ENCODE measurements around the gene CRYBG3.
"Not testable (repeated sequence)": the region's sequence is repeated elsewhere in the genome, so short reads cannot be mapped to it uniquely, and the experiment has no call there.

Gene CRYBG3

GRCh38 chr3:97821774-97822358 lies at the start of gene CRYBG3:
CRYBG3 (plus strand) TSS chr3:97822011; CDS start chr3:97822207, 196 bp downstream.
- peak; percentile 82 for DNase-seq

GRCh38 chr3:97772926-97773325 lies 48.9 kb upstream of the CRYBG3 start:
- DNase-seq = no peak

- DNase-seq = no peak
Measured at GRCh38 chr3:97778152-97778551, 43.7 kb upstream of the CRYBG3 start.

- DNase-seq = no peak
Measured at GRCh38 chr3:97793420-97794019, 28.3 kb upstream of the CRYBG3 start.

DNA sequence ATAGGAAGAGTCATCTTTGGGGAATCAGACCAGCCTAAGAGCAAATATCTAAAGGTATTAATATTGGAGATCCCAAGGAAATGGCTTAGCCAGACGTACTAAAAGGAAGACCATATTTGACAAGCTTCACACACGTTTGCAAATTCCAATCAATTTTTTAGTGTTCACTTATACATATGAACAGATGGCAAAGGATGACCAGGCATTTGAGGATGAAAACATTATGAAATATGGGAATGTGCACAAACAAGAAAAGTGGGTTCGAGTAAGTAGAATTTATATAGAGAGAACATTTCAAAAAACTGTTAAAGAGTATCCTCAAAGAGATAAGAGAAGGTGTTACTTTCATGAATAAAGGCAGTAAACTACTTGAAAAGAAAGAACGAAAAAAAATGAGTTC lies 25.9 kb upstream of the CRYBG3 start:
- DNase-seq = no peak

GRCh38 chr3:97804471-97804870 lies 17.3 kb upstream of the CRYBG3 start:
- DNase-seq = no peak

DNA sequence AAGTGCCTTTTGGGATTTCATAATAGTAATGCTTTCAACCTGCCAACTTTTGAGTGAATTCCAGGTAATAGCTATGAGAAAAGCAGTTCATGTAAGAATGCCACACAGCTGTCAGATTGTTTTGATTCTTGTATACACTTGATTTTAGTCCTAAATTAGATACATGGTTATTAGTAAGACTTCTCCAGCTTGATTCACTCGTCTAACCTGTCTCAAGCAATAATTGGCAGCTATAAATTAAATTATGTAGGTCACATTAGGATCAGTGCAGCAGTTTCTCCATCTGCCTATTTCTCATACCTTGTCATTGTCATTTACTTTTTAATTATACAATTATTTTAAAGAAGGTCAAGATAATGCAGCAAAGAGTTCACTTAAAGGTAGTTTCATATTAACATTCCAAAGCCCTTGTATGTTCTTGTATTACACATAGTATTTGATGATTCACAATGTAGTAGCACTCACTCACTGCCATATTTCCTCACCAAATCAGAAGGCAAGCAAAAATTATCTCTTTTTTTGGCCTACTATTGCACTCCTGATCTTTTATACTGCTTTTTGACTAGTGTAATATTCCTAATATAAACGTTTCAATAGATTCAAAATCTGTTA lies 10.9 kb upstream of the CRYBG3 start:
- no peak for DNase-seq

DNA sequence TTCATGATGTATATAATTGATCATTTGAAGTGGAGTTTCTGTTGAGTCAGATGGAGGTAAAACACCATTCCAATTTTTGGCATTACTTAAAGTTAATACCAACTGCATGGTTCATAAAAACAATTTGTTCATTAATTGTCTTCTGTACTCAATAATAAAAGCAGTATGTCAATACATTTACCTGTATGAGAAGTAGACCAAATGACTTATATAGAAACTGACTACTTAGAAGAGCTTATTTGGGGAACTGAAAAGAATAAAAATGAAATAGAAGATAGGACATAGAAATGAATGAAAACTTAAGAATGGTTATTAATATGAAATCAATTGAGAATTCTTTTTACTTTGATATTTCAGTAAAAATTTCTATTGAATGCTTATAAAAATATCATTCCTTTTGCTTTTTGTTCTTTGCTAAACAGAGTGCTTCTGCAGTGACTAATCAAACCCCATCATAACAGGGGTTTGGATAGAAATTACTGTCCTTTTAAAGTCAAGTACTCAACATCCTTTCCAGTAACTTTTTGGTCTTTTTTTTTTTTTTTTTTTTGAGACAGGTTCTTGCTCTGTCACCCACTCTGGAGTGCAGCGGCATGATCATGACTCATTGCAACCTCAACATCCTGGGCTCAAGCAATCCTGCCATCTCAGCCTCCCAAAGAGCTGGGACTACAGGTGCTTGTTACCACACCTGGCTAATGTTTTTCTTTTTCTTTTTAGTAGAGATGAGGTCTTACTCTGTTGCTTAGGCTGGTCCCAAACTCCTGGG lies 6.5 kb upstream of the CRYBG3 start:
- DNase-seq = peak; percentile 9

DNA sequence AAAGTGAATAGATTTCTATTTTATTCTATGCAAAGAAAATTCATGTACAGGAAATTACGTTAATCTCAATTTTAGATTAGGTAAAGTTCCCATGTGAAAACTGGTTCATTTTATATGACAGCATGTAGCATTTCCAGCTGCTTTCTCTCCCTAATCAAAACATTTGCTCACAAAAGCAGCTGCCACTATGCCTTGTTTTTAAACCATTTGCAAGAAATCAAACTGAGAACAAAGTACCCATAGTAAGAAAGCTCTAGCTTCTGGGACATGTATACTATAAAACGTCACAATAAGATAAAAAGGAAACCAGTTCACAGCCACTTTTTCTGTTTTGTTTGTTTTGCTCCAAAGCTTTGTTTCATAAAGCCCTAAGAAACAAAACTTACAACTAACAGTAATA lies 5.0 kb upstream of the CRYBG3 start:
- DNase-seq = no peak

- no peak for DNase-seq
Measured at GRCh38 chr3:97817965-97818364, 3.8 kb upstream of the CRYBG3 start.

- no peak for DNase-seq
Measured at GRCh38 chr3:97820780-97821179, 1.0 kb upstream of the CRYBG3 start.

DNA sequence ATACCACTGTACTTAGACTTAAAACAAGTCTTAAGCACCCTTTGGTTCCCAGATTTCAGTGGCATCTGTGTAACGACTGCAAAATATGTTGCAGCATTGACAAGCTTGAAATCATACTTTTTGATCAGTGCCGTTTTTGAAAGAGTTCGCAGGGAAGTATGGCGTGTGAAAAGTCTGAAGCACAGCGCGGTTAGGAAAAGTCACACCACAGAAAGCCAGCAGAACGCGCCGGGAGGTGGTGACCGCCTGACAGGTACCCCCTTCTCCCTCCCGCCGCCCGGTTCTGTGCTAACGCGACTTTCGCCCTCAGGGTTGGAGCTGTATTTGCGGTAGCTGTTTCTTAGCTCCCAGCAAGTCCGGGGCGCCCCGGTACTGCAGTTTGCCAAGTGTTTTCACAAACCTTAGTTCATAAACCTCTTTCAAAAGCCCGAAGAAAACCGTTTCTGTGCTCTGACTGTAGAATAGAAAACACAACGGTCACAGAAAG lies 481 bp upstream of the CRYBG3 start:
- DNase-seq = peak; percentile 36

GRCh38 chr3:97822359-97822775 lies 556 bp downstream of the CRYBG3 start:
- DNase-seq = peak; percentile 18

DNA sequence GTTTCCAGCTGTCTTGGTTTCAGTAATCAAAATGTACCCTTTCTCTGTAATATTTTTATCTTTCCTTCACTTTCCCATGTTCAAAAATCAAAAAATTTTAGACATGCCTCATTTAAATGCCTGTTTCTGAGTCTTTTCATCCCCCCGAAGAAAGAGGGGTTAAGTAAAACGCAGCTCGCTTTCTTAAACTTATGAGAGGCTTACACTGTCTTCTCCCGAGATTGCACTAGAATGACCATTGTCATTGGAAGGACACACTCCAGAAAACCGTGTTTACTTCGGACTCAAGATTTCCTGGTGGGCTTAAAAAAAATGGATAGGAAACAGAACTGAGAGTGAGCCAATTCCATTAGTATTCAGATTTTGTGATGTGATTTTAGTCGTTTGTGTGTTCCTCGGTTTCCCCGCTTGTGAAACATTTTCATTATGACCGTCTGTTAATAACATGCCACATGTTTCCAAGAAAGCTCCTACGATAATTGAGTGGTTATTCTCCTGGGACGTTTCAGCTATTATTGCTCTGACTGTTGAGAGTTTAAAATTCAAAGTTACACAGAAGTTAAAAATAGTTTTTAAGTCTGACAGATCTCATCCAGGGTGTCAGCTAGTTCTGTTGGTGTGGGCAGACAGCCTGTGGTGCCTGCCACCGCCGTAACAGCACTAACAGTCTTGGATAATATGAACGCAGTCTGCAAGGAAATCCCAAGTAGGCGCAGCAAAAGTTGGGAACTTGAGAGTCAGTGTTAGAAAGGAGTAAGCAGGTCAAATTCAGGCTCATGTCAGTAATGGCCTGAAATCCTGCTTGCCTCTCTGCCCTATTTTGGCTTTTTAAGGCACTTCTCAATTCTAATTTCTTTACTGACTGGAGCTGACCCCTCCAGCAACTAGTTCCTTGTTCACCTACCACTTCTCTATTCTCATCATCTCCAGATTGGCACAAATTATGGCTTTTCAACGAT lies 1.5 kb downstream of the CRYBG3 start:
- no peak for DNase-seq

GRCh38 chr3:97825101-97825500 lies 3.3 kb downstream of the CRYBG3 start:
- no peak for DNase-seq

- DNase-seq = no peak
Measured at GRCh38 chr3:97827741-97828471, 6.1 kb downstream of the CRYBG3 start.

DNA sequence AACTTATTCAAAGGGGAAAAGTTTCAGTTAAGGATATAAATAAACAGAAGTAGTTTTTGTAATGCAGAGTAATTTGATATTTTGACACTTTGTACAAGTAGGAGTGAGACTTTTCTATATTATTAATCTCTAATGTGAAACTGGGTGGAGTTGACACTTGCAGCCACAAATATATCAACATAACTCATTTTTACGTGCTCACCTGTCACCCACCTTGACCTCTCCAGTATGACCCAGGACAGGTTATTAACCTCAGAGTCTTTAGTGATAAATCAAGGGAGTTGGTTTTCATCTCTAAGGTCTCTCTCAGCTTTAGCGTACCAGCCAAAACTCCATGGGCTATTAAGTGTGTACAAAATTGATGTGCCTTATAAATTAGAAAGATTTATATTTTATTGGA lies 7.4 kb downstream of the CRYBG3 start:
- no peak for DNase-seq

DNA sequence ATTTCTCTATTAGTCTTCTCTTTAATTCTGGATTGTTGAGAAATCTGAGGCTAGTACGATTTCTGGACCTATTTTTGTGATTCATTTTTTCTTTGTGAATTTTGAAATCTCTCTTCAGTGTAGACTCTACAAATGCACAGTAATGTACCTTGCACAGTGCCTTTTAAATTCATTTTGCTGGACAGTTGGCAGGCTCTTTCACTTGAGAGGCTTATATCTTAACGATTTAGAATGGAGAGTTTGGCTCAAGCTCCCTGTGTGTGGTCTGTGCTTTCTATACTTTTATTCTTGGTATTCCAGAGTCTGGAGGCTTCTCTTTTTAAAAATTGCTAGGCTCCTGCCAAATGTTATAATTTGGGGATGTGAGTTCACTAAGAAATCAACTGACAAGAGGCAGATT lies 8.8 kb downstream of the CRYBG3 start:
- DNase-seq = no peak

DNA sequence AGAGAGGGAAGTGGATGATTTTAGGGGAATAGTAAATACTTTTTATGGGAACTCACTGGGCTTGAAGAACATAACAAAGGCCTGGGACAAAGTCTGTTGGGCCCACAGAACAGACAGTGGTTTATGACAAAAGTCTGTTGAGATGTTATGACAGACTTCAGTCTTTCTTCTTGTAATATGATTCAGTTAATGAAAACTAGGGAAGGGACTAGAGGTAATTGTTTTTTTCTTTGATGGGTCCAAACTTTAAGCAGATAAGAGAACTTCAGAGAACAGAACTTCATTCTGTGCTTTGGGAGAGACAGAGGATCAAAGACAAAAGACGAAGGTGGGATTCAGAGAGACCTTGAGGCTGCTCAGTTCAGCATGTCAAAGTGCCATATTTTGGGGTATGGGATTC lies 9.3 kb downstream of the CRYBG3 start:
- DNase-seq = no peak

DNA sequence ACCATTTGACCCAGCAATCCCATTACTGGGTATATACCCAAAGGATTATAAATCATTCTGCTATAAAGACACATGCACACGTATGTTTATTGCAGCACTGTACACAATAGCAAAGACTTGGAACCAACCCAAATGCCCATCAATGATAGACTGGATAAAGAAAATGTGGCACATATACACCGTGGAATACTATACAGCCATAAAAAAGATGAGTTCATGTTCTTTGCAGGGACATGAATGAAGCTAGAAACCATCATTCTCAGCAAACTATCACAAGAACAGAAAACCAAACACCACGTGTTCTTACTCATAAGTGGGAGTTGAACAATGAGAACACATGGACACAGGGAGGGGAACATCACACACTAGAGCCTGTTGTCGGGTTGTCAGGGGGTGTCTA lies 11.4 kb downstream of the CRYBG3 start:
- not testable (repeated sequence) for DNase-seq

DNA sequence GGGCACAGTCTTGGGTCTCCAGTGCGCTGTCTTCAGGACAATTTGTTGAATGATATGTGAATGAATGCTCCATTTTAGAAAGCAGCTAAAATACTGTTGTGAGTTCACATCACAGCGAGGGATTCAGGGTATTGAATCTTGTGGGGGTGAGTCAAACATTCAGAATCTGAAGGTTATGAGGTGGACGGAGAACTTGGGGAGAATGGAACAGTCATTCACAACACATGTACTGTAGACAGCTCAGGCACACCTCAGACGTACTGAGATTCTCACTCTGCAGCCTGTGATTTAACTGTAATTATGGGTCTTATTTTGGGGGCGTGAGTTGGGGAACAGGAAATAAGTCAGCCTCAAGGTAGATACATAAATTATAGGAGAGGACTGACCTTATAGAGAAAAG lies 13.9 kb downstream of the CRYBG3 start:
- no peak for DNase-seq

DNA sequence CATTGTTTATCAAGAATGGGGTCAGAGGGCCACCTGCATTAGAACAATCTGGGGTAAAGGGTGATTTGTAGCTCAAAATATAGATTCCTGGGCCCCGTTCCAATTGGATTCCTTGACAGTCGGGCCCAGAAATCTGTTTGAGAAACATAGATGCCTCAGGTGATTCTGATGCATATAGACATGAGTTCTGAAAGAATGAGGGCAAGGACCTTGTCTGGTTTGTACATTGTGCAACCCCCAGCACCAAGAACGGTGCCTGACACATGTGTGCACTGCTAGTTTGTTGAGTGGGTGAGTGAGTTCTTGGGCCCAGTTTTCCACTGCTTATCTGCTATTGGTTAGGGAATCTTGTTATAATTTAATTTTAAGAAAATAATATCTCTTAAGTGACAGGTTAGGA lies 16.6 kb downstream of the CRYBG3 start:
- no peak for DNase-seq

All from stimulated activated CD4-positive, alpha-beta T cell treated with anti-CD3 and anti-CD28 coated beads, Interleukin-4, amount 100 ng/mL, for 1 hour (primary cell).